Gastrocnemius medialis (tissue), 4 donors: ENCODE data around the gene EEPD1. TPM values are rescaled to one million over a fixed set of nuclear protein-coding genes. Genes with fewer than 3 reads are reported as not detected.

ENCODE experiments used
- ATAC-seq, 2 donors: fragments of 150-250 bp; one replicate each; pipeline ENCODE4 v1.9.1; 2016
- DNase-seq, 2 donors: peaks; one replicate each; pipeline ENCODE4 v3.0.0-alpha.2; 2019
- H3K27ac ChIP-seq, 4 donors: fragments of 200-600 bp; sonication (generic); 1 replicate in 1 of 4; 2 replicates in 3 of 4; pipeline ENCODE4 v1.5.1; 2016 to 2018; ENCODE audit warnings: mild to moderate bottlenecking in 2 of 4, moderate library complexity in 1 of 4
- H3K27me3 ChIP-seq, 3 donors: fragments of 200-600 bp; sonication (generic) in 2 of 3; 1 replicate in 1 of 3; 2 replicates in 2 of 3; pipeline versions ENCODE4 v1.5.1 to v1.6.0; 2016 to 2019; ENCODE audit warnings: mild to moderate bottlenecking in 1 of 3, moderate library complexity in 1 of 3
- H3K36me3 ChIP-seq, 2 donors: fragments of 200-600 bp; sonication (generic) in 1 of 2; one replicate each; pipeline ENCODE4 v1.5.1; 2017 to 2018
- H3K4me1 ChIP-seq, 2 donors: fragments of 200-600 bp; sonication (generic) in 1 of 2; one replicate each; pipeline ENCODE4 v1.5.1; 2016 to 2017; ENCODE audit warnings: mild to moderate bottlenecking in 2 of 2
- H3K4me3 ChIP-seq, 4 donors: fragments of 200-600 bp; sonication (generic) in 3 of 4; 1 replicate in 1 of 4; 2 replicates in 3 of 4; pipeline ENCODE4 v1.5.1; 2016 to 2019; ENCODE audit warnings: mild to moderate bottlenecking in 2 of 4
- H3K9me3 ChIP-seq, 3 donors: fragments of 200-600 bp; sonication (generic) in 2 of 3; 1 replicate in 1 of 3; 2 replicates in 2 of 3; pipeline ENCODE4 v1.5.1; 2016 to 2019
- POLR2A ChIP-seq, 2 donors: fragments of 450-650 bp; IDR thresholded peaks; one replicate each; pipeline ENCODE4 v1.6.1; 2017; ENCODE audit warnings: antibody characterized with exemption in 2 of 2, mild to moderate bottlenecking in 2 of 2, moderate library complexity in 2 of 2
- in situ Hi-C, 4 donors: fragments of 200-750 bp; cut with MboI; loops; one replicate each; pipeline versions ENCODE4 v1.15.0 to v1.8.0; 2017; ENCODE audit warnings: low sequenced_read_pairs in 4 of 4
- intact Hi-C: fragments of 100-400 bp; cut with DNase I; formaldehyde crosslinking; loops from one replicate; pipeline ENCODE4 v1.15.1; 2023; ENCODE audit warnings: low total_unique reads
- total RNA-seq, 4 donors: library from RNA; depleted of rRNA; stranded (reverse); fragments of >200 nt; gene quantifications; one replicate each; pipeline versions ENCODE4 v1.1.0 to v1.2.3, GENCODE V29; 2016
- TF ChIP-seq, protein P1 (sequence below), 5 experiments: fragments of 450-650 bp in 3 of 5; fragments of 200-600 bp in 2 of 5; sonication (generic) in 2 of 5; IDR thresholded peaks in 4 of 5; conservative IDR thresholded peaks in 1 of 5; 1 replicate in 4 of 5; 2 replicates in 1 of 5; pipeline ENCODE4 v1.5.1; 2016 to 2019; ENCODE audit warnings: antibody characterized with exemption in 5 of 5, mild to moderate bottlenecking in 3 of 5, moderate library complexity in 3 of 5

The EEPD1 gene
- total RNA-seq, 4 donors from 2014 or later, result 41.0 to 68.5 (median 61.3) TPM

DNA sequence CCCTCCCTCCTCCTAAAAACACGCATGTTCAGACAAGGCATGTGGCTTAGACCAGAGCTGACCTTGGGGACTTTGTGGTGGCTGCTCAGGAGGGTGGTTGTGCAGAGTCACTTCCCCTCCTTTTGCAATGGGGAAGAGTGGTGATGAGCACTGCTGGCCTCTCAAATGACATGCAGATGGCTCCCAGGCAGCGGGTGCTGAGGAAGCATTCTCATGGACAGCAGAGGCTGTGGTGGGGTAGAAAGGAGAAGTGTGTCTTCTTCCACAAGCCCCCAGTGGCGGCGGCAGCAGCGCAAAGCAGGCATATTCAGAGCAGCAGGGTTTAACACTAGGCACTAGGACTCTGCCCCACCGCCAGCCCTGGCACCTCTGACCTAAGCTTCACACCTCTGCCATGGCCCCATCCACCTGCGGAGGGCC, 130.7 kb downstream of the EEPD1 start:
- intact Hi-C loops, result no loop called here
- Histone ChIP-seq H3K4me1 (peaks cover 95 to 96% of the 10 kb centered on the region in 2 donors), H3K36me3 (no peaks in the 10 kb centered on the region), H3K4me3 (no peak overlapping the region), H3K9me3 (no peaks in the 10 kb centered on the region), H3K27me3 (no peaks in the 10 kb centered on the region), H3K27ac (peak overlapping the region; percentile 86 to 96 (median 94))
- DNase-seq (peak; percentile 60 to 79), ATAC-seq (peak; percentile 6 to 42)
- peak in 1 of 2 donors; percentile 13 for TF ChIP-seq POLR2A (IDR thresholded peaks at IDR 0.05)
- TF ChIP-seq, protein P1, sequence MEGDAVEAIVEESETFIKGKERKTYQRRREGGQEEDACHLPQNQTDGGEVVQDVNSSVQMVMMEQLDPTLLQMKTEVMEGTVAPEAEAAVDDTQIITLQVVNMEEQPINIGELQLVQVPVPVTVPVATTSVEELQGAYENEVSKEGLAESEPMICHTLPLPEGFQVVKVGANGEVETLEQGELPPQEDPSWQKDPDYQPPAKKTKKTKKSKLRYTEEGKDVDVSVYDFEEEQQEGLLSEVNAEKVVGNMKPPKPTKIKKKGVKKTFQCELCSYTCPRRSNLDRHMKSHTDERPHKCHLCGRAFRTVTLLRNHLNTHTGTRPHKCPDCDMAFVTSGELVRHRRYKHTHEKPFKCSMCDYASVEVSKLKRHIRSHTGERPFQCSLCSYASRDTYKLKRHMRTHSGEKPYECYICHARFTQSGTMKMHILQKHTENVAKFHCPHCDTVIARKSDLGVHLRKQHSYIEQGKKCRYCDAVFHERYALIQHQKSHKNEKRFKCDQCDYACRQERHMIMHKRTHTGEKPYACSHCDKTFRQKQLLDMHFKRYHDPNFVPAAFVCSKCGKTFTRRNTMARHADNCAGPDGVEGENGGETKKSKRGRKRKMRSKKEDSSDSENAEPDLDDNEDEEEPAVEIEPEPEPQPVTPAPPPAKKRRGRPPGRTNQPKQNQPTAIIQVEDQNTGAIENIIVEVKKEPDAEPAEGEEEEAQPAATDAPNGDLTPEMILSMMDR (IDR thresholded peaks at IDR 0.05 in 4 of 5, conservative IDR thresholded peaks at IDR 0.05 in 1 of 5), result no peak
- in situ Hi-C loops, result loop anchor here in 2 of 4 donors (10.0 to 25.0 kb wide), 2 partner anchors 79 to 121 kb away; partner anchors contain the start of gene EEPD1 (in 2 of the 2)

DNA sequence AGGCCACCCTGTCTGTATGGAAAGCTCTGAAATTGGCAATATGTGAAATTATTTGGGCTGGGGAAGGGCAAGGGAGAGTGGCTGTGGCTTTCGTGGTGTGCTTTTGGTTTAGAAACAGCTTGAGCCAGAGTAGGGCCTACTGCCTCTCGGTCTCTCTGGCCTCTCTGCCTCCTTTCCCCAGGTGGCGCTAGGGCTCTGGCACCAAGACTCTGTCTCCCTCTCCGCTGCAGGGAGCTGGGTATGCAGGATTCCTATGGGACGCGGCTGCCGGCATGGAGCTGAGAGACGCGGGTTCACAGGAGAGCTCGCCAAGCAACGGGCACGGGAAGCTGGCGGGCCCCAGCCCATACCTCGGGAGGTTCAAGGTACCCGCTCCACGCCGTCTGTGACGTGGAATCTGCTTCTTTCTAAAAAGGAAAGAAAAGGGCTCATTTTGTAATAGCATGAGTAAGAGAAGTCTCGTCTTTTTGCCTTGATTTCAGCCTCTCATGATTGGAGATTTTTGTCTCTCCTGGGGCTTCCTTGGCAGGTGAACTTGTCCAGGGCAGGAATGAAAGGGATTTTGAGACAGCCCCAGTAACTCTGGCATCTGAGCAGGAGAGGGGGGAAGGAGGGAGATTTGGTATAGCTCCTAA, 131.5 kb downstream of the EEPD1 start:
- H3K9me3 ChIP-seq, result no peaks in the 10 kb centered on the region
- H3K27me3 ChIP-seq, result no peaks in the 10 kb centered on the region
- H3K4me3 ChIP-seq, result no peak overlapping the region
- DNase-seq (no peak), ATAC-seq (no peak)
- no peak for TF ChIP-seq POLR2A (IDR thresholded peaks at IDR 0.05)
- TF ChIP-seq, protein P1 (IDR thresholded peaks at IDR 0.05 in 4 of 5, conservative IDR thresholded peaks at IDR 0.05 in 1 of 5), result no peak
- H3K27ac ChIP-seq, result peak overlapping the region; percentile 86 to 96 (median 94)
- intact Hi-C loops, result no loop called here
- in situ Hi-C loops, result loop anchor here in 2 of 4 donors (10.0 to 25.0 kb wide), 2 partner anchors 80 to 122 kb away; partner anchors contain the start of gene EEPD1 (in 2 of the 2)
- no peaks in the 10 kb centered on the region for H3K36me3 ChIP-seq
- peaks cover 93 to 96% of the 10 kb centered on the region in 2 donors for H3K4me1 ChIP-seq

DNA sequence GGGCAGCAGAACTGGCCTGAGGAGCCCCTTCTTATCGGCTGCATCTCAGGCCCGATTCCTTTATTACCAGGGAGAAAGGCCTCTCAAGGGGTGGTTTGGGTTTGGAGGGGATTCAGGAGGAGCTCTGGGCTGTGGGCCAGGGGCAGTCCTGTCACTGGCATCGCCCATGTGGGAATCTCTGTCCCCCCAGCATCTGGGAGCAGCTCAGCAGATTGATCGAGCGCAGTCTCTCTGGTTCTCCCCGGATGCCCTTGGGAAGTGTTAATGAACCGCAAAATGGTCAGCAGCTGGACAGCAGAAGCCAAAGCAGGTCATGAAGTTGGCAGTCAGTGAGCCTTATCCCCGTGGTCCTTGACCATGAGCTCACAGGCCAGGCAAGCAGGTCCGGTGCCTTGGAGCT, 132.2 kb downstream of the EEPD1 start:
- Histone ChIP-seq H3K27ac (peak overlapping the region; percentile 86 to 96 (median 94)), H3K27me3 (no peaks in the 10 kb centered on the region), H3K9me3 (no peaks in the 10 kb centered on the region), H3K36me3 (no peaks in the 10 kb centered on the region), H3K4me3 (no peak overlapping the region), H3K4me1 (peaks cover 91 to 96% of the 10 kb centered on the region in 2 donors)
- DNase-seq, result peak; percentile 71 to 78
- in situ Hi-C loops, result loop anchor here in 2 of 4 donors (10.0 to 25.0 kb wide), 2 partner anchors 80 to 123 kb away; partner anchors contain the start of gene EEPD1 (in 2 of the 2)
- intact Hi-C loops, result no loop called here
- ATAC-seq, result peak; percentile 30 to 34
- TF ChIP-seq POLR2A (IDR thresholded peaks at IDR 0.05), result peak in 1 of 2 donors; percentile 19
- TF ChIP-seq, protein P1 (IDR thresholded peaks at IDR 0.05 in 4 of 5, conservative IDR thresholded peaks at IDR 0.05 in 1 of 5), result no peak

DNA sequence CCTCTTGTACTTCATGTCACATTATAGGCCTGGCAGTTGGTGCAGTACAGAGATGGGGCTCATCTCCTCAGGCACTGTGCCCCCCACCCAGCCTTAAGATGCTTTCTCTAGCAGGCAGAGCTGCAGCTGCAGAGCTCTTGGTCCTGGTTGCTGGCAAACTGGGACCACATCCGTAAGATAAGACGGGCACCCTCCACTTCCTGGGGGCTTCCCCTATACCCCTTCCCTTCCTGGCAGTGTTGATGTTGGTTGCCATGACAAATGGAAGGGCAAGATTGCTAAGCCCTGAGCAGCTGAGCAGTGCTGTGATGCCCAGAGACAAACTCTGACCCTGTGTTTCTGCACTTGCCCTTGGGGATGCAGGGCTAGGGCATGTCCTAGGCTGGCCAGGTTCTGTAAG, 133.2 kb downstream of the EEPD1 start:
- DNase-seq (no peak), ATAC-seq (no peak)
- intact Hi-C loops, result no loop called here
- peak overlapping the region; percentile 86 to 96 (median 94) for H3K27ac ChIP-seq
- H3K27me3 ChIP-seq, result no peaks in the 10 kb centered on the region
- in situ Hi-C loops, result loop anchor here in 2 of 4 donors (10.0 to 25.0 kb wide), 2 partner anchors 81 to 124 kb away; partner anchors contain the start of gene EEPD1 (in 2 of the 2)
- H3K36me3 ChIP-seq, result no peaks in the 10 kb centered on the region
- H3K4me3 ChIP-seq, result no peak overlapping the region
- TF ChIP-seq, protein P1 (IDR thresholded peaks at IDR 0.05 in 4 of 5, conservative IDR thresholded peaks at IDR 0.05 in 1 of 5), result no peak
- TF ChIP-seq POLR2A (IDR thresholded peaks at IDR 0.05), result no peak
- H3K9me3 ChIP-seq, result no peaks in the 10 kb centered on the region
- H3K4me1 ChIP-seq, result peaks cover 90 to 96% of the 10 kb centered on the region in 2 donors
